CD4-positive, CD25-positive, alpha-beta regulatory T cell (primary cell): ENCODE data around the gene MRPL12. TPM values are rescaled to one million over a fixed set of nuclear protein-coding genes. Genes with fewer than 3 reads are reported as not detected.
A peak's percentile ranks its signal among the peaks of the same experiment; 100 is the strongest.
"Not testable (repeated sequence)": the region's sequence is repeated elsewhere in the genome, so short reads cannot be mapped to it uniquely, and the experiment has no call there.

Experiments
- ATAC-seq, 2 donors: fragments of 150-1000 bp; cut with Tn5 transposase; one replicate each; pipeline ENCODE4 v1.10.0; 2021; ENCODE audit warnings: low read depth in 2 of 2, moderate number of reproducible peaks in 2 of 2, moderate library complexity in 1 of 2
- DNase-seq, 3 donors: peaks; one replicate each; pipeline versions ENCODE4 v3.0.0 to v3.0.0-alpha.2; 2012 to 2022; ENCODE audit warnings: mixed read lengths in 1 of 3
- H3K27ac ChIP-seq: one replicate; pipeline ENCODE4 v1.7.0; 2013; ENCODE audit warnings: mild to moderate bottlenecking, low read length; ENCODE audit not compliant: insufficient read depth, poor library complexity, severe bottlenecking
- H3K27me3 ChIP-seq: one replicate; pipeline ENCODE4 v1.7.0; 2013; ENCODE audit warnings: low read length; ENCODE audit not compliant: control insufficient read depth, insufficient read depth
- H3K36me3 ChIP-seq: one replicate; pipeline ENCODE4 v1.7.0; 2013; ENCODE audit warnings: mild to moderate bottlenecking, low read length, moderate library complexity; ENCODE audit not compliant: control insufficient read depth, insufficient read depth
- H3K4me1 ChIP-seq: 2 replicates; pipeline ENCODE4 v1.7.0; 2013; ENCODE audit warnings: mild to moderate bottlenecking, low read length; ENCODE audit not compliant: insufficient read depth, control insufficient read depth, poor library complexity, severe bottlenecking
- H3K4me3 ChIP-seq: one replicate; pipeline ENCODE4 v1.7.0; 2013; ENCODE audit warnings: low read depth, mild to moderate bottlenecking, low read length, moderate library complexity
- H3K9me3 ChIP-seq, 2 experiments: 1 replicate in 1 of 2; 2 replicates in 1 of 2; pipeline ENCODE4 v1.7.0; 2013; ENCODE audit warnings: low read length in 2 of 2, mild to moderate bottlenecking in 1 of 2, moderate library complexity in 1 of 2; ENCODE audit not compliant: control insufficient read depth in 2 of 2
- H3K27ac Mint-ChIP-seq, 3 donors: one replicate each; pipeline ENCODE4 v1.8.0; 2020 to 2022; ENCODE audit warnings: mild to moderate bottlenecking in 3 of 3, mixed read lengths in 3 of 3, moderate library complexity in 2 of 3
- H3K27me3 Mint-ChIP-seq: one replicate; pipeline ENCODE4 v1.8.0; 2022; ENCODE audit warnings: mild to moderate bottlenecking, mixed read lengths
- H3K36me3 Mint-ChIP-seq: one replicate; pipeline ENCODE4 v1.8.0; 2020; ENCODE audit warnings: mixed read lengths
- H3K4me1 Mint-ChIP-seq, 4 donors: one replicate each; pipeline ENCODE4 v1.8.0; 2020 to 2022; ENCODE audit warnings: mixed read lengths in 4 of 4, mild to moderate bottlenecking in 1 of 4
- H3K4me3 Mint-ChIP-seq, 4 donors: one replicate each; pipeline ENCODE4 v1.8.0; 2020 to 2022; ENCODE audit warnings: mild to moderate bottlenecking in 4 of 4, mixed read lengths in 4 of 4, moderate library complexity in 3 of 4
- H3K9me3 Mint-ChIP-seq, 7 donors: one replicate each; pipeline ENCODE4 v1.8.0; 2020 to 2022; ENCODE audit warnings: mixed read lengths in 7 of 7, mild to moderate bottlenecking in 3 of 7, moderate library complexity in 2 of 7
- polyA plus RNA-seq, 4 donors: library from polyadenylated mRNA; unstranded; fragments of 300-500 nt; fragmentation: Illumina TruSeq; gene quantifications; one replicate each; pipeline ENCODE4 v1.2.3, GENCODE V29; 2021
- total RNA-seq: library from RNA; stranded (reverse); gene quantifications from one replicate; pipeline ENCODE4 v1.2.3, GENCODE V29; 2022

Gene MRPL12
- total and polyA plus RNA-seq, 5 donors from 2014 or later = 18.5 to 49.2 (median 45.4) TPM

DNA sequence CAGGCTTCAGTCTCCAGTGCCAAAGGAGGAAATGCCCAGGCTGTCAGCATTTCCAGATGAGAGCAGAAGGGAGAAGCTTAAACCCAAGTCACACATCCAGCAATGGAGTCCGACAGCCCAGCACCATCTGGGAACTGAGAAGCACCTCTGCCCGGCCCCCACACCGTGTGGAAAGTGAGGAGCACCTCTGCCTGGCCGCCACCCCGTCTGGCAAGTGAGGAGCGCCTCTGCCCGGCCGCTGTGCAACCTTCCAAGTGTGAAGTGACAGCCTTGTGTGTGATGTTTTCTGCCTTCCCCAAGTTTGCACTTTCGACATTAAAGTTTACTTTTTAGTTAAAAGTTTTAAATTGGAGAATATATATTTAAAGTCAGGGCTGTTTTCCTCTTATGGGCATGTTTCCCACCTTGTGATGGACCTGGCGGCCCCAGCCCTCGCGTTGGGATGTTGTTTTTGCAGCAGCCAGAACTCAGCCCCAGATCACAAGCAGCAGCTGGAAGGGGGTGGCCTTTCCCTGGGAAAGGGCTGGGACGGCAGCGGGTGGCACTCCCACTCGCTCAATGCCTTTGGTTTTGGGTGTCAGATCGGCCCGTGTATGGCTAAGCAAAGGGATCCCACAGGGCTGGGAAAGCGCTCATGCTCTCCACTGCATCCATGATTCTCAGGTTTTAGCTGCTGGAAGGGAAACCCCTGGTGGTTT, 29.5 kb upstream of the MRPL12 start:
- H3K4me3 Mint-ChIP-seq = peak overlapping the region in 1 of 4 donors; percentile 21
- no peak overlapping the region for H3K4me3 ChIP-seq

DNA sequence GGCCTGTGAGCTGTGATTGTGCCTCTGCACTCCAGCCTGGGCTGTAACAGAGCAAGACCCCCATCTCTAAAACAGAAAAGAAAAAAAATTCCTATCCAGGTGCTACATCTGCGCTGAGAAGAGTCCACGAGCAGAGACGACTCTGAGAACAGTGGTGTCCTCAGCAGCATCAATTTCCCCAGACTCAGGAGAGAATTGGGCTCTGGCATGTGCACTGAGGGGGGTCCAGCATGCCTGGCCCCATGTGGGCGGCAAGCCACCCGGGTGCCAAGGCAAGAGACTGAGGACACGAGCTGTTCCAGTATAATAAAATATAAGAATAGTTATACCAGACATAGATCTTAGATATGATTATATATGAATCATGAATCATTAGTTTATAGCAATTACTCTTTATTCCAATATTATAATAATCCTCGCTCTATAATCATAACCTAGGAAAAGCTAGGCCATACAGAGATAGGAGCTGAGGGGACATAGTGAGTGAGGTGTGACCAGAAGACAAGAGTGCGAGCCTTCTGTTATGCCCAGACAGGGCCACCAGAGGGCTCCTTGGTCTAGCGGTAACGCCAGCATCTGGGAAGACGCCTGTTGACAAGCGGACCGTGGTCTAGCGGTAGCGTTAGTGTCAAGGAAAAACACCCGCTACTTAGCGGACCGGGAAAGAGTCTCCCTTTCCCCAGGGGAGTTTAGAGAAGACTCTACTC, 27.5 kb upstream of the MRPL12 start:
- not testable (repeated sequence) for H3K27ac ChIP-seq, H3K4me3 ChIP-seq, H3K9me3 Mint-ChIP-seq, H3K27ac Mint-ChIP-seq, H3K4me1 ChIP-seq, H3K27me3 Mint-ChIP-seq, H3K36me3 Mint-ChIP-seq, ATAC-seq, H3K27me3 ChIP-seq, H3K9me3 ChIP-seq
- Mint-ChIP-seq H3K4me3 (peak overlapping the region in 1 of 4 donors; percentile 12), H3K4me1 (peaks cover 0 to 11% (median 4%) of the 10 kb centered on the region in 4 donors)
- DNase-seq = peak in 1 of 3 donors; percentile 26
- H3K36me3 ChIP-seq = peaks cover 27% of the 10 kb centered on the region

More for the DNA sequence above, 29.5 kb upstream of the MRPL12 start:
- Histone ChIP-seq H3K9me3 (no peaks in the 10 kb centered on the region), H3K27me3 (no peaks in the 10 kb centered on the region), H3K4me1 (no peaks in the 10 kb centered on the region), H3K36me3 (peaks cover 43% of the 10 kb centered on the region), H3K27ac (no peak overlapping the region)
- DNase-seq = no peak
- no peaks in the 10 kb centered on the region for H3K36me3 Mint-ChIP-seq
- H3K27me3 Mint-ChIP-seq = no peaks in the 10 kb centered on the region
- no peak for ATAC-seq
- H3K27ac Mint-ChIP-seq = peak overlapping the region in 1 of 3 donors; percentile 63
- H3K9me3 Mint-ChIP-seq = no peaks in the 10 kb centered on the region
- peaks cover 0 to 15% (median 4%) of the 10 kb centered on the region in 4 donors for H3K4me1 Mint-ChIP-seq

DNA sequence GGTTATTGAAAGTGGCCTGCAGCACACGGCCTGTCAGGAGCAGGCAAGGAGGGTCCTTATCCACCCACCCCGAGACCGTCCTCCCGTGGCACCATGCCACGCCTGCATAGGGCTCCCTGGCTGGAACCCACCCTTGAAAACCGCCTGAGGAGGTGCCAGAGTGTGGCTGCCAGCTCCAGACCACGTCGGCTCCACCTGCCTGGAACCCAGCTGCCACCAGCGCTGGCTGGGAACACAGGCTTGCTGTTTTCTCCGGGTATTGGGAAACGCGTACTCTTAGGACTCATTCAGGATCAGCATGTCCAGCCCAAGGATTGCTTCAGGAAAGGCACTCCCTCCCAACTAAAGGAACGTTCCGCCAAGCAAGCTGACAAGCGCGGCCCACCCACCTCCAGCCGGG, 26.3 kb upstream of the MRPL12 start:
- Mint-ChIP-seq H3K4me3 (no peak overlapping the region), H3K4me1 (peaks cover 0 to 19% (median 4%) of the 10 kb centered on the region in 4 donors), H3K27ac (no peak overlapping the region), H3K36me3 (no peaks in the 10 kb centered on the region), H3K9me3 (no peaks in the 10 kb centered on the region), H3K27me3 (no peaks in the 10 kb centered on the region)
- Histone ChIP-seq H3K27ac (no peak overlapping the region), H3K27me3 (no peaks in the 10 kb centered on the region), H3K36me3 (peaks cover 17% of the 10 kb centered on the region), H3K4me3 (no peak overlapping the region), H3K4me1 (no peaks in the 10 kb centered on the region), H3K9me3 (no peaks in the 10 kb centered on the region)
- ATAC-seq (no peak), DNase-seq (no peak)

DNA sequence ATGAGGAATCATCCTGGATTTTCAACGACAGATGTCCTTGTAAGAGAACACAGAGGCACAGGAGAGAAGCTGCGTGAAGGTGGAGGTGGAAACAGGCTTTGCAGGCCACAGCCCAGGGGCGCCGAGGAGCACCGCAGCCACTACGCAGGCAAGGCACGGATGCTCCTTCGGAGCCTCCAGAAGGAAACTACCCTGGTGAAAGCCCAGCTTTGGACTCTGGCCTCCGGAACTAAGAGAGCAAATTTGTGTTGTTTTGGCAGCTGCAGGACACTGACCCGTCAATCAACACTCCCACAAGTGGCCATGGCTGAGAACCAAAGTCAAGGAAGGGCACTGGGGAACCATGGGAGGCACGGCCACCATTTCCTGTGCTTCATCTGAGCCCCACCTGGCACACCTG, 23.0 kb upstream of the MRPL12 start:
- DNase-seq = no peak
- Mint-ChIP-seq H3K9me3 (no peaks in the 10 kb centered on the region), H3K4me3 (peak overlapping the region in 2 of 4 donors; percentile 38 to 83), H3K27me3 (no peaks in the 10 kb centered on the region), H3K27ac (no peak overlapping the region), H3K4me1 (peaks cover 10 to 42% (median 11%) of the 10 kb centered on the region in 4 donors), H3K36me3 (peaks cover 3% of the 10 kb centered on the region)
- peaks cover 18% of the 10 kb centered on the region for H3K4me1 ChIP-seq
- no peak overlapping the region for H3K4me3 ChIP-seq
- no peak overlapping the region for H3K27ac ChIP-seq
- no peaks in the 10 kb centered on the region for H3K36me3 ChIP-seq
- no peaks in the 10 kb centered on the region for H3K9me3 ChIP-seq
- H3K27me3 ChIP-seq = no peaks in the 10 kb centered on the region
- ATAC-seq = no peak

DNA sequence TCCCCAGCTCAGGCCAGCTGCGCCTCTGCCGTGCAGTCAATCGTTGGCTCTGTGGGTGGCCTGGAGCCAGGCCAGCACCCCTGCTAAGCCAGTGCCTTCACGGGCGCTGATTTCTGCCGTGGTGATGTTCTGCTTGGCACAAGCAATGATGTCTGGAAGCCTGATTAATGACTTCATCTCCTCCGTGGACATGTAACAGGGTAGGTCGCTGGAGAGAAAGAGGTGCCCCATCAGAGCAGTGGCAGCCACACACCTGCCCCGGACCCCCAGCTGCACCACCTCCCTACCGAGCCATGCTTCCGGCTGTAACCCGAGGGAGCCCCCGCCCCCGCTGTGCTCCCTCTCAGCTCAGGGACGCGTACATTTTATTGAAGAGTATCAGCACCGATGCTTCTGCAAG, 21.5 kb upstream of the MRPL12 start:
- no peak overlapping the region for H3K27ac Mint-ChIP-seq

DNA sequence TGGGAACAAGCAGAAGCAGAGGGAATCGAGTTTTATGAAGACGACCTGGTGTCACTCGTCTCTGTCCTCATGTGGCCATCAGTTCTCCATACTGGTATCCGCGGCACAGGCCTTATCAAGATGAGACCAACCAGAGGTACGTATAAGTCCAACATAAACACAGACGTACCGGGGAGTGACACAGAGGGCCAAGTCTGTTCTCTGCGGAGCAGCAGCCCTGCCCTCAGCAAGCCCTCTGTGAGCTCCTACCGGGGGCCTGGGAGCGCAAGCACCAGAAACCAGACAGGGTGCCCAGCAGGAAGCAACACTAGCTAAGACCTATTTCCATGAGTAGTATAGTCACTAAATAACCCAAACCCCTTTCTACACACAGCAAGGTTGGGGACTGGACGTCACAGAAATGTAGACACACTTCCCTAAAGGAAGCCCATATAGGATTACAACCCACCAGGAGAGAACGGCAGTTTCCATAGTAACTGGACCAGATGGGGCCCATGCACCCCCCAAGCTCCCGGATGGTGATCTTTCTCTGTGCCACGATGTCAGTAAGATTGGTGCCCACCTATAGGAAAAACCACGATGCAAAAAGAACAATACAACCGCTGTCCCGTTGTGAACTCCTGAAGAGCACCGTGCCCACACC, 20.5 kb upstream of the MRPL12 start:
- Mint-ChIP-seq H3K9me3 (no peaks in the 10 kb centered on the region), H3K27ac (peak overlapping the region in 2 of 3 donors; percentile 94 to 95), H3K36me3 (peaks cover 8% of the 10 kb centered on the region), H3K27me3 (no peaks in the 10 kb centered on the region), H3K4me1 (peaks cover 5 to 50% (median 11%) of the 10 kb centered on the region in 4 donors), H3K4me3 (peak overlapping the region; percentile 95 to 99 (median 98))
- H3K27ac ChIP-seq = no peak overlapping the region
- H3K4me3 ChIP-seq = peak overlapping the region; percentile 62
- no peaks in the 10 kb centered on the region for H3K9me3 ChIP-seq
- H3K4me1 ChIP-seq = peaks cover 25% of the 10 kb centered on the region
- no peaks in the 10 kb centered on the region for H3K27me3 ChIP-seq
- H3K36me3 ChIP-seq = peaks cover 15% of the 10 kb centered on the region
- no peak for ATAC-seq
- no peak for DNase-seq

More for the DNA sequence above, 21.5 kb upstream of the MRPL12 start:
- H3K27ac ChIP-seq = no peak overlapping the region
- no peaks in the 10 kb centered on the region for H3K9me3 ChIP-seq
- ATAC-seq (no peak), DNase-seq (no peak)
- no peaks in the 10 kb centered on the region for H3K27me3 Mint-ChIP-seq
- peaks cover 5 to 44% (median 11%) of the 10 kb centered on the region in 4 donors for H3K4me1 Mint-ChIP-seq
- H3K36me3 Mint-ChIP-seq = peaks cover 8% of the 10 kb centered on the region
- H3K4me1 ChIP-seq = peaks cover 25% of the 10 kb centered on the region
- H3K9me3 Mint-ChIP-seq = no peaks in the 10 kb centered on the region
- H3K4me3 ChIP-seq = no peak overlapping the region
- peak overlapping the region in 3 of 4 donors; percentile 8 to 99 (median 38) for H3K4me3 Mint-ChIP-seq
- no peaks in the 10 kb centered on the region for H3K27me3 ChIP-seq
- H3K36me3 ChIP-seq = peaks cover 6% of the 10 kb centered on the region

DNA sequence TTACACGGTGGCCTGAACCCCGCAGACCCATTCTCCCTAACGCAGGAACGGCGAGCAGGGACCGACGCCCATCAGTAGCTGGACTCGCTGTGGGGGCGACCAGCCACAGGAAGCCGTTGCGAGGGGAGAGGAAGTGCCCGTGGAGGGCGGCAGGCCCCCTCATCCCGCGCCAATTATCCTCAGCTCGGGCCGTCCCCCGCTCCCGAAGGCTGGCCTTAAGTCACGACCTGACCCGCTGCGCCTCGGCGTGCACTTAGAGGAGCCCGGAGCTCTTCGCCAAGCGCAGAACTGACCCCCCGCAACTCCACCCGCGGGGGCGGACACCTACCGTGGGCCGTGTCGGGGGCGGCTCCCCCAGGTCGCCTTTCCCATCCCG, 20.0 kb upstream of the MRPL12 start:
- H3K27ac Mint-ChIP-seq = peak overlapping the region in 2 of 3 donors; percentile 94 to 95
- no peaks in the 10 kb centered on the region for H3K27me3 Mint-ChIP-seq
- H3K4me1 Mint-ChIP-seq = peaks cover 5 to 50% (median 11%) of the 10 kb centered on the region in 4 donors
- DNase-seq (no peak), ATAC-seq (no peak)
- H3K4me3 Mint-ChIP-seq = peak overlapping the region; percentile 95 to 99 (median 98)
- H3K36me3 Mint-ChIP-seq = peaks cover 8% of the 10 kb centered on the region
- H3K9me3 Mint-ChIP-seq = no peaks in the 10 kb centered on the region
- no peaks in the 10 kb centered on the region for H3K9me3 ChIP-seq
- peaks cover 20% of the 10 kb centered on the region for H3K36me3 ChIP-seq
- peak overlapping the region; percentile 62 for H3K4me3 ChIP-seq
- peaks cover 25% of the 10 kb centered on the region for H3K4me1 ChIP-seq
- H3K27me3 ChIP-seq = no peaks in the 10 kb centered on the region
- H3K27ac ChIP-seq = peak overlapping the region; percentile 63
